IMR-90 (cell line): ENCODE results near the gene MTF1. TPM values are rescaled to one million over a fixed set of nuclear protein-coding genes. Genes with fewer than 3 reads are reported as not detected.

ENCODE experiments used
- ATAC-seq: fragments of 200-7000 bp; cut with Tn5 transposase; 2 replicates; pipeline ENCODE4 v1.9.1; 2020; ENCODE audit warnings: low read depth, mild to moderate bottlenecking, moderate library complexity
- BruUV-seq: library from RNA; stranded (reverse); fragments of 400-500 nt; replicated peaks from 2 replicates; lab custom pipeline; 2021; lab: Mats Ljungman, UMichigan
- CTCF ChIA-PET: fragments of 300-600 bp; formaldehyde crosslinking; extraction: SDS; loops from one replicate; lab custom pipeline; 2021; ENCODE audit warnings: antibody characterized with exemption; lab: Yijun Ruan, JAX
- POLR2A ChIA-PET: fragments of 300-600 bp; sonication (Branson Sonifier 250); formaldehyde crosslinking; loops from one replicate; lab custom pipeline; 2022; ENCODE audit warnings: antibody characterized with exemption; ENCODE audit not compliant: unreplicated experiment; lab: Charles Lee
- DNase-seq: peaks from one replicate; pipeline ENCODE4 v3.0.0; 2013
- H2AFZ ChIP-seq: replicated peaks from 2 replicates; pipeline ENCODE3; 2013; ENCODE audit warnings: low read length, mild to moderate bottlenecking; ENCODE audit not compliant: poor library complexity
- H2AK5ac ChIP-seq: 2 replicates; pipeline ENCODE4 v1.6.1; 2013; ENCODE audit warnings: low read depth, low read length, inconsistent platforms
- H2AK9ac ChIP-seq: replicated peaks from 2 replicates; pipeline ENCODE3; 2013; ENCODE audit warnings: mild to moderate bottlenecking, low read depth, low read length, moderate library complexity; ENCODE audit not compliant: poor library complexity
- H2BK120ac ChIP-seq: 2 replicates; pipeline ENCODE4 v1.6.1; 2013; ENCODE audit warnings: low read depth, low read length, inconsistent platforms
- H2BK15ac ChIP-seq: 3 replicates; pipeline ENCODE4 v1.6.1; 2013; ENCODE audit warnings: low read depth, low read length, inconsistent platforms
- H2BK20ac ChIP-seq: 2 replicates; pipeline ENCODE4 v1.6.1; 2013; ENCODE audit warnings: low read depth, mild to moderate bottlenecking, inconsistent platforms, low read length, moderate library complexity
- H2BK5ac ChIP-seq: 2 replicates; pipeline ENCODE4 v1.6.1; 2013; ENCODE audit warnings: mild to moderate bottlenecking, low read depth, low read length, inconsistent platforms; ENCODE audit not compliant: poor library complexity, severe bottlenecking
- H3K14ac ChIP-seq: replicated peaks from 2 replicates; pipeline ENCODE4 v1.6.1; 2013; ENCODE audit warnings: low read depth, low read length, inconsistent platforms
- H3K18ac ChIP-seq: 2 replicates; pipeline ENCODE4 v1.6.1; 2013; ENCODE audit warnings: low read depth, low read length, control low read depth
- H3K23ac ChIP-seq: 2 replicates; pipeline ENCODE4 v1.6.1; 2013; ENCODE audit warnings: low read depth, low read length, inconsistent platforms
- H3K27ac ChIP-seq: 2 replicates; pipeline ENCODE4 v1.5.1; 2013; ENCODE audit warnings: mild to moderate bottlenecking, control low read depth, low read length; ENCODE audit not compliant: insufficient read depth
- H3K27me3 ChIP-seq: 2 replicates; pipeline ENCODE4 v1.6.1; 2013; ENCODE audit warnings: low read length; ENCODE audit not compliant: control insufficient read depth, insufficient read depth
- H3K36me3 ChIP-seq: 2 replicates; pipeline ENCODE4 v1.6.1; 2013; ENCODE audit warnings: low read length, mixed read lengths; ENCODE audit not compliant: control insufficient read depth, insufficient read depth
- H3K4ac ChIP-seq: 2 replicates; pipeline ENCODE4 v1.6.1; 2013; ENCODE audit warnings: low read depth, low read length, inconsistent platforms
- H3K4me1 ChIP-seq: 2 replicates; pipeline ENCODE4 v1.6.1; 2013; ENCODE audit warnings: low read length, mixed read lengths; ENCODE audit not compliant: control insufficient read depth, insufficient read depth
- H3K4me2 ChIP-seq: 2 replicates; pipeline ENCODE4 v1.6.1; 2013; ENCODE audit warnings: low read depth, mild to moderate bottlenecking, control low read depth, low read length, moderate library complexity
- H3K4me3 ChIP-seq: 2 replicates; pipeline ENCODE4 v1.5.1; 2013; ENCODE audit warnings: low read depth, mild to moderate bottlenecking, control low read depth, low read length, moderate library complexity; ENCODE audit not compliant: insufficient read depth
- H3K56ac ChIP-seq: 2 replicates; pipeline ENCODE4 v1.6.1; 2013; ENCODE audit warnings: low read length, inconsistent platforms; ENCODE audit not compliant: insufficient read depth; ENCODE audit errors: extremely low read depth
- H3K79me1 ChIP-seq, 2 experiments: 2 replicates each; pipeline ENCODE4 v1.6.1; 2013; ENCODE audit warnings: low read length in 2 of 2, inconsistent platforms in 1 of 2, low read depth in 1 of 2
- H3K9ac ChIP-seq: 2 replicates; pipeline ENCODE4 v1.6.1; 2013; ENCODE audit warnings: low read depth, low read length, control low read depth
- H3K9me1 ChIP-seq: 2 replicates; pipeline ENCODE4 v1.6.1; 2013; ENCODE audit warnings: low read length, inconsistent platforms; ENCODE audit not compliant: insufficient read depth
- H3K9me3 ChIP-seq: 2 replicates; pipeline ENCODE4 v1.6.1; 2013; ENCODE audit warnings: low read length; ENCODE audit not compliant: control insufficient read depth, insufficient read depth
- H4K20me1 ChIP-seq: 2 replicates; pipeline ENCODE4 v1.6.1; 2013; ENCODE audit warnings: low read length, inconsistent platforms; ENCODE audit not compliant: insufficient read depth
- H4K5ac ChIP-seq: 2 replicates; pipeline ENCODE4 v1.6.1; 2013; ENCODE audit warnings: mild to moderate bottlenecking, low read depth, low read length, control low read depth
- H4K8ac ChIP-seq, 2 experiments: 2 replicates each; pipeline ENCODE4 v1.6.1; 2013; ENCODE audit warnings: low read depth in 2 of 2, low read length in 2 of 2, control low read depth in 1 of 2, inconsistent platforms in 1 of 2
- H4K91ac ChIP-seq: 2 replicates; pipeline ENCODE4 v1.6.1; 2013; ENCODE audit warnings: low read depth, low read length, inconsistent platforms; ENCODE audit not compliant: insufficient read depth
- BHLHE40 ChIP-seq: fragments of 150-350 bp; IDR thresholded peaks from 2 replicates; pipeline ENCODE4 v1.6.1; 2016; ENCODE audit warnings: mild to moderate bottlenecking, low read depth, low read length
- CEBPB ChIP-seq: IDR thresholded peaks from 2 replicates; pipeline ENCODE4 v1.6.1; 2012; ENCODE audit warnings: low read depth, low read length, improper control_type of control experiment
- CHD1 ChIP-seq: IDR thresholded peaks from 2 replicates; pipeline ENCODE4 v1.6.1; 2012; ENCODE audit warnings: low read depth, low read length, improper control_type of control experiment
- CTCF ChIP-seq: conservative IDR thresholded peaks from 2 replicates; pipeline ENCODE4 v1.5.1; 2012; ENCODE audit warnings: mild to moderate bottlenecking, low read depth, low read length, improper control_type of control experiment
- ELK1 ChIP-seq: fragments of 150-350 bp; IDR thresholded peaks from 2 replicates; pipeline ENCODE4 v1.6.1; 2016; ENCODE audit warnings: low read depth, mild to moderate bottlenecking, low read length, moderate library complexity, borderline replicate concordance
- FOS ChIP-seq: fragments of 150-350 bp; IDR thresholded peaks from 2 replicates; pipeline ENCODE4 v1.6.1; 2016; ENCODE audit warnings: low read depth, low read length
- MAFK ChIP-seq: IDR thresholded peaks from 2 replicates; pipeline ENCODE4 v1.6.1; 2012; ENCODE audit warnings: low read depth, low read length, improper control_type of control experiment
- MAZ ChIP-seq: IDR thresholded peaks from 2 replicates; pipeline ENCODE4 v1.6.1; 2012; ENCODE audit warnings: low read depth, mild to moderate bottlenecking, low read length, improper control_type of control experiment, moderate library complexity, borderline replicate concordance
- MXI1 ChIP-seq: IDR thresholded peaks from 2 replicates; pipeline ENCODE4 v1.6.1; 2012; ENCODE audit warnings: low read depth, mild to moderate bottlenecking, low read length, moderate library complexity, borderline replicate concordance
- NFE2L2 ChIP-seq: fragments of 150-350 bp; IDR thresholded peaks from 2 replicates; pipeline ENCODE4 v1.6.1; 2016; ENCODE audit warnings: low read depth, mild to moderate bottlenecking, low read length
- POLR2A ChIP-seq: IDR thresholded peaks from 2 replicates; pipeline ENCODE4 v1.6.1; 2012; ENCODE audit warnings: mild to moderate bottlenecking, low read depth, low read length
- RAD21 ChIP-seq: IDR thresholded peaks from 2 replicates; pipeline ENCODE4 v1.6.1; 2012; ENCODE audit warnings: low read length, improper control_type of control experiment
- RCOR1 ChIP-seq: IDR thresholded peaks from 2 replicates; pipeline ENCODE4 v1.6.1; 2012; ENCODE audit warnings: mild to moderate bottlenecking, low read length, improper control_type of control experiment; ENCODE audit not compliant: insufficient replicate concordance
- RFX5 ChIP-seq: IDR thresholded peaks from 2 replicates; pipeline ENCODE4 v1.8.0; 2012; ENCODE audit warnings: low read depth, mild to moderate bottlenecking, low read length, moderate library complexity
- SMC3 ChIP-seq: fragments of 150-350 bp; IDR thresholded peaks from 2 replicates; pipeline ENCODE4 v1.6.1; 2016; ENCODE audit warnings: low read depth, mild to moderate bottlenecking, antibody characterized with exemption, low read length, moderate library complexity
- USF2 ChIP-seq: fragments of 150-350 bp; IDR thresholded peaks from 2 replicates; pipeline ENCODE4 v1.6.1; 2017; ENCODE audit warnings: mild to moderate bottlenecking, antibody characterized with exemption, low read length, low read depth
- WGBS, 2 experiments: methylation state at CpG; one replicate each; pipeline versions ENCODE4 v1.1.5 to v1.1.7; 2013; ENCODE audit warnings: missing lambda C conversion rate in 2 of 2; ENCODE audit not compliant: insufficient read length in 1 of 2; ENCODE audit errors: extremely low coverage in 2 of 2; 5-methylcytosine and 5-hydroxymethylcytosine counted together
- dilution Hi-C: fragments of 300-500 bp; cut with HindIII; formaldehyde crosslinking; loops from one replicate; pipeline ENCODE4 v1.14.3; 2018; ENCODE audit warnings: low sequenced_read_pairs; ENCODE audit not compliant: unreplicated experiment
- in situ Hi-C: fragments of 300-500 bp; cut with MboI; formaldehyde crosslinking; loops from 3 replicates; pipeline ENCODE4 v1.14.3; 2019; ENCODE audit warnings: low sequenced_read_pairs, inconsistent platforms, mixed read lengths
- intact Hi-C: fragments of 100-400 bp; cut with micrococcal nuclease; formaldehyde crosslinking; loops from 2 replicates; pipeline ENCODE4 v1.10.0; 2022
- polyA plus RNA-seq, 3 experiments: library from polyadenylated mRNA; depleted of rRNA; stranded (reverse); fragments of >200 nt; gene quantifications; 2 replicates each; pipeline ENCODE4 v1.2.3, GENCODE V29; 2012; ENCODE audit warnings: low replicate concordance in 1 of 3
- total RNA-seq: library from RNA; depleted of rRNA; stranded (reverse); fragments of >200 nt; gene quantifications from 2 replicates; pipeline ENCODE4 v1.2.3, GENCODE V29; 2012

Gene MTF1
- total and polyA plus RNA-seq, 2 of the 4 experiments (the other 2 are of a cell fraction) = 2.3 to 4.7 TPM

GRCh38 chr1:37845049-37845646 lies 14.2 kb downstream of the MTF1 start:
- Histone ChIP-seq H2BK20ac (no peak overlapping the region), H3K36me3 (peaks cover 14% of the 10 kb centered on the region), H2BK15ac (no peak overlapping the region), H3K4ac (no peak overlapping the region), H2AFZ (no peak overlapping the region), H3K4me2 (no peak overlapping the region), H3K18ac (no peak overlapping the region), H3K9me3 (no peaks in the 10 kb centered on the region), H3K14ac (no peak overlapping the region), H3K79me1 (peaks cover 41 to 73% of the 10 kb centered on the region in 2 experiments), H3K9me1 (peaks cover 12% of the 10 kb centered on the region), H4K91ac (no peak overlapping the region), H3K23ac (no peak overlapping the region), H4K8ac (no peak overlapping the region), H3K4me3 (no peak overlapping the region), H2BK5ac (no peak overlapping the region), H3K9ac (no peak overlapping the region), H4K20me1 (peaks cover 7% of the 10 kb centered on the region; the same call in 1 of the 2 replicates), H4K5ac (no peak overlapping the region), H2AK9ac (no peak overlapping the region), H2AK5ac (no peak overlapping the region), H2BK120ac (no peak overlapping the region), H3K4me1 (peaks cover 3% of the 10 kb centered on the region; the same call in 1 of the 2 replicates), H3K56ac (no peak overlapping the region), H3K27me3 (no peaks in the 10 kb centered on the region), H3K27ac (no peak overlapping the region)
- WGBS, 2 experiments = 80% methylated on average over 1 of the region's 5 CpGs; no CpG with 5 or more reads in 1 of the 2 experiments
- ATAC-seq (no peak), DNase-seq (no peak)
- intact Hi-C loops (no loop called here), dilution Hi-C loops (no loop called here), in situ Hi-C loops (no loop called here)
- no TSS peak for BruUV-seq
- POLR2A ChIA-PET = no interaction called here
- CTCF ChIA-PET = no interaction called here
- TF ChIP-seq MAFK (no peak), RAD21 (no peak), SMC3 (no peak), ELK1 (no peak), RFX5 (no peak), MXI1 (no peak), FOS (no peak), CEBPB (no peak), NFE2L2 (no peak), POLR2A (no peak), MAZ (no peak), CHD1 (no peak), CTCF (no peak), RCOR1 (no peak), USF2 (no peak), BHLHE40 (no peak)
